GM18502 (cell line): ENCODE measurements around the gene IL17A.

Source experiments
- ATAC-seq: cut with Tn5 transposase; IDR thresholded peaks from one replicate; pipeline ENCODE4 v1.9.1; 2021; ENCODE audit warnings: mild to moderate bottlenecking; ENCODE audit not compliant: unreplicated experiment, poor library complexity

IL17A gene

DNA sequence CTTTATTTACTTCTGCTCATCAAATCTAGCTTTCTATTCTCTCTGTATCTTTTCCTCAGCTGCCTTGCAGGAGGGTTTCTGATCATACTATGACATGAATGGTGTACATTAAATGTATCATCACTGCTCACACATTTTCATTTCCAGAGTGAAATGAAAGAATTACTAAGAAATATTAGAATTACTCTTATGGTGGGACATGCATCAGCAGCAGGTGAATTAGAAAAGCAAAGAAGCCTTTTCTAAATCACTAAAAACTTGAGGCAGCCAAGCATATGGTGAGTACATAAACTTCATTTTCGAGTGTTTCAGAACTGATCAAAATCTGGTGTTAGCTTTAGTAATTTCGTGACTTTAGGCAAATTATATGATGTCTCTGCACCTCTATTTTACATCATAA is 23.6 kb downstream of the IL17A start:
- peak; percentile 63 for ATAC-seq

DNA sequence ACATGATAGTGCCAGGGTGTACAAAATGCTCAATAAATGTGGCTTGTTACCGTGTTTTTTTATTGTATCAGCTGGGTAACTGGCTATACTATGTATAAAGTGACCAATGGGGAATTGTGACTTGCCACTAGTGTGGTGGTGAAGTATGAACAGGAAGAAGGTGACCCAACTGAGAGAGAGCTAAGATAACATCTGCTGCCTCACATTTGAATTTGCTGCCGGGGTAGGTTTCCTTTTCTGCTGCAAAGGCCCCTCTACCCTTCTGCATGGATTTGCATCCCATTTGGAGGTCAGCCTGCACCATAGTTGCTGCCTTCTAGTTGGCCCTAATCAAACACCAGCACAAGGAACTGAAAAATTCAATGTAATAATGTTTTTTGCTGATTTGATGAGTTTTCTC is 24.1 kb downstream of the IL17A start:
- ATAC-seq: peak; percentile 88

DNA sequence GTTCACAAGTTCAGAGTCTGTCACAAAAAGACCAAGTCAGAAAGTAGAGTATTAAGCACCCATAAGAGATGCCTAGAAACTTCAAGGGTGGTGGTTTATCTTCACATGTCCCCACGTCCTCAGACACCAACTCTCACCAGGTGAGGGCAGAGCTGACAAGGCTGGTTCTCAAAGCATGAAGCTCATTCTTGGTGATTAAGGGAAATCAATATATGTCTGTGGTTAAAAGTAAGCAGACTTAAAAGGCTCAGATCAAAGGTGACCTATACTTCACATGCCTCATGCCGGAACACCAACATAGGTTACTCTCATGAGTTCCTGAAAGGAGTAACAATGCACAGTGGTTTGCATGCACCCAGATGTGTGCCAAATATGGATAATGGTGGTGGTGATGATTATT is 27.0 kb downstream of the IL17A start:
- no peak for ATAC-seq

DNA sequence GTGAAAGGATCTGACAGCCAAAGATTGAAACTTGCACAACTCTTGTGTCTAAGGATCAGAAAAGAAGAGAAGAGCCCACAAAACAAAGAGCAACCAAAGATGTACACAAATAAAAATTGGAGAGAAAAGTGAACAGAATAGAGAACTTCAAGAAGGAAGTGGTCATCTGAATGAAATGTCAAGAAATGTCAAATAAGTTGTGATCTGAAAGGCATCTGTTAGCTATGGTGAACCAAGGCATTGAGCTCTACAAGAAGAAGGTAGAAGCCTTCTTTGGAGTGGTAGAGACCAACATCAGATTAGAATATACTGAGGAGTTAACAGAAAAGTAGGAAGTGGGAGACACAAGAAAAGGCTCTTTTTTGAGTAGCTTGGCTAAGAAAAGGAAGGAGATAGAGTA is 29.6 kb downstream of the IL17A start:
- no peak for ATAC-seq

DNA sequence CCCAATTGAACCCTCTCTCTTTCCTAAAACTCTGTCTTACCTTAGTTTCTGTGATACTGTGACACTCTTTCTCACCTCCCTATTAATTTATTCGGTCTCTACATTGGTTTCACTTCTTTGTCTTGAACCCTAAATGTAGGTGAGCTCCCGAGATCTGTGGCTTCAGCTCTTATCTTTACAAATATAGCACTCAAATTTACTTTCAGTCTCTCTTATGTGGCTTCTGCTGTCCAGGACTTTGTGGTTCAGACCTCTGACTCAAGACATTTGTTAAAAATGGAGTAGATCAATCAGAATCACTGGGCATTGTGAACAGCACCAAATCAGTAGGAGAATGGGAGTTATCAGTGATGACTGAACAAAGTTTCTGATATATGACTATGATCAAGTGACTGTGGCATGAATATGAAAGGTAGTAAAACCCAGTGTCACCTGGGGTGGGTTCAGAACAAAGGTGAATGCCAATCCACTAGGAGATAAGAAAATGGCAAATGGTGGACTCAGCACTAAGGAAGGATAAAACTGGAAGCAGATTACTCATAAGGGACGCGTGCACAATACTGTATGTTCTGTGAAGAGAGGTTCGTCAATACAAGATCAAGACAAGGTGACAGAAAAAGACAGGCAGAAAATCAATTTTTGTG is 30.9 kb downstream of the IL17A start:
- ATAC-seq: peak; percentile 55

DNA sequence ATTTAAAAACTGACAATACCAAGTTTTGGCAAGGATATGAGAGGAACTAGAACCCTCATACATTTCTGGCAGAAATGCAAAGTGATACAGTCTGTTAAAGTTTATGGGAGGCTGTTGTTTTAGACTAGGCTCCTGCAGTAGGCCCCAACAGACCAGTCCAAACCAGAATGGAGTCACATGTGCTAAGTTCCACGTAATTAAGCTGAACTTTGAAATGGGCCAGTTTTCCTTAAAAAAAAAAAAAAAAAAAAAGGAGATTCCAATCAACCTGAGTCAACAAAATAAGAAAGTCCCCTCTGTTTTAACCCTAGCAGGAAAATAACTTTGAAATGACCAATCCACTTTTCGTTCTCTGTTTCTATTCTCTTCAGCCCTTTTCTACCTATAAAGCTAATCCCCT is 31.6 kb downstream of the IL17A start:
- ATAC-seq: no peak

DNA sequence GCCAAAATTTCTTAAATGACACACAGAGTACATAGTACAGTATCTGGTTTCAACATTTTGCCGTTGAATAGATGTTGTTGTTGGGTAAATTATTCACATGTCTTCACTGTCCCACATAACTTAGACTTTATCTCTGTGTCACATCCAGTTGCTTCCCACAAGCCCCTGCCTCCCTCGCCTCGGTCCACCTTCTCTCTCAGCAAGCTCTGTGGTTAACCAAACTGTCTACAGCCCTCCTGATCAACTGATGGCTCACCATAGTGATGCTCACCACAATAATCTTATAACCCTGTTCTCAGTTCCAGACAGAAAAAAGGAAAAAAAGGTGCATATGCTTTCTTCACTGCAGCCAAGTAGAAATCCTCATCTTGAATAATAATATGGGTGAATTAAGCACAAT is 35.1 kb downstream of the IL17A start:
- peak; percentile 95 for ATAC-seq

DNA sequence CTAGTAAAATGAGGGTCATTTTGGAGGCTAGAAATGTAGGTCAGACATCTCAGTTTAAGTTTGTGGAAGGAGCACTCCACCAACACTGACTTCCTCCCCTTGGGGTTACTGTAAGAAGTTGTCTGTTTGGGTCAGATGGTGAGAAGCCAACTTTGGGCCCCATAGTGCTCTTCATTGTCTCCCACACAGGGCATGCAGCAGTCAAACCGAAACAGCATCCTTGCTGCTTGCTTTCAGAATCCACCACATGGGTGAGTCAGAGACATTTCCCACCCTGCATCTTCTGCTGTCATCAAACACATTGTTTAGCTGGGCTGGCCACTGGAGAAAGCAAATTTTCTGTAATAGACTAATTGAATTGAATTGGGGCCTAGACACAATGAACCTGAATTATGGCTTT is 41.3 kb downstream of the IL17A start:
- peak; percentile 100 for ATAC-seq

DNA sequence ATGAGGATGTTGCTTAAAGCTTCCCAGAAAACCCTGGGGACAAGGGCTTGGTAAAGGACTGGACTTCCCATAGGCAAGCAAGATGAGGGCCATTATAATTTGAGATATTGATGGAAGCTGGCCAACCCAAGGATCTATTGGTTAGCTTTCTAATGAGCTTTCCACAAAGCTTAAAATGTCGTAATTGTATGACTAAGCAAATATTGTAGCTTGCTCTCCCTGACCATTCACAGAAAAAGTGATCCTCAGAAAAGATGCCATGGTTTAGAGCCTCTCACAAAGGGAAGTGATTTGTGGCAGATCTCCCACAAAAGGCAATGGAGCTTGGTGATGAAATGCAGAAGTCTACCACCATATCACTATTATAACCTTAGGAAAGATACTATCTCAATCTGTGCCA is 44.5 kb downstream of the IL17A start:
- no peak for ATAC-seq

DNA sequence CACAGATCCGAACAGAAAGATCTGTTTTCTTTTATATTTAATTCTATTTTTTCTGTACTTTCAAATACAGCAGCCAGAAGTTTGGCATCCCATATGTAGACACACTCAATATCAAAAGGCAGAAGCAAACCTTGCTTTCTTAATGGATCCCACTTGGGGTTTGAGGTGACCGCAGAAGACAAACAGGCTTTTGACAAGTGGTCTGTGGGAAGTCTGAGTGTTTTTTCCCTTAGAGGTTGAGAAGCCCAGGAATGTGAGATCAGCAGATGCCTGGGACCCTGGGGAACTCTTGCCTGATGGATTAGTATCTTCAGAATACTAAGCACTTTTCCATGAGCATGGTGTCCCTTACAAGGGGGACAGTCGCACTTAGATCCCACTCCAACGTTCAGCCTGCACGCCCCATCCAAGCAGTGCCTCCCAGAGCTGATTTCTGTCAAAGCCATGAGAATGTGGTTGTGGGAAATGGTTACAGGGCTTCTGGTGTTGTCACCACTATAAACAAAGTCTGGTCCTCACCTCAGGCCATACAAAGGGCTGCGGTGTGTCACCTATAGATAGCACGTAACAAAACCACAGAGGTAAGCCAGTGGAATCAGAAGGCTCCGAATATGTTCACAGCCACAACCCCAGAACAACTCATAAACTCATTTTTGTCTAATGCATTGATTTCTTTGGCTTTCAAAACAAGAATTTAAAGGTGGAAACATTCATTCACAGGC is 45.4 kb downstream of the IL17A start:
- no peak for ATAC-seq

DNA sequence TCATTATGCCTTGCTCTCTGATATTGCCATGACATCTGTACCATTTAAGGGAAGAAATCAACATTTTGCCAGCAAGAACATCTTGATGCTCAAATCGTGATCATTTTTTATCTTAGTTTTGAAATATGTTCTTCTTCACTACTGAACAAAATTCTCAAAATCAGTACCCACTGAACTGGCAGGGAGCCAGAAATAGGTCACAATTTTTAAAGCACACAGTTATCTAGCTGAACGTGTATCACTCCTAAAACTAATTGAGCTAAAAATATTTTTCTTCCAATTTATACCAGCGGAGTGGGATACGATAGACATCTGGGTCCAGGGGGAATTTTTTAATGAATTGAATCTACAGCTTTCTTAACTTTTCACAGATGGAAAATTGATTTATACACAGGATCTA is 46.8 kb downstream of the IL17A start:
- ATAC-seq: no peak

DNA sequence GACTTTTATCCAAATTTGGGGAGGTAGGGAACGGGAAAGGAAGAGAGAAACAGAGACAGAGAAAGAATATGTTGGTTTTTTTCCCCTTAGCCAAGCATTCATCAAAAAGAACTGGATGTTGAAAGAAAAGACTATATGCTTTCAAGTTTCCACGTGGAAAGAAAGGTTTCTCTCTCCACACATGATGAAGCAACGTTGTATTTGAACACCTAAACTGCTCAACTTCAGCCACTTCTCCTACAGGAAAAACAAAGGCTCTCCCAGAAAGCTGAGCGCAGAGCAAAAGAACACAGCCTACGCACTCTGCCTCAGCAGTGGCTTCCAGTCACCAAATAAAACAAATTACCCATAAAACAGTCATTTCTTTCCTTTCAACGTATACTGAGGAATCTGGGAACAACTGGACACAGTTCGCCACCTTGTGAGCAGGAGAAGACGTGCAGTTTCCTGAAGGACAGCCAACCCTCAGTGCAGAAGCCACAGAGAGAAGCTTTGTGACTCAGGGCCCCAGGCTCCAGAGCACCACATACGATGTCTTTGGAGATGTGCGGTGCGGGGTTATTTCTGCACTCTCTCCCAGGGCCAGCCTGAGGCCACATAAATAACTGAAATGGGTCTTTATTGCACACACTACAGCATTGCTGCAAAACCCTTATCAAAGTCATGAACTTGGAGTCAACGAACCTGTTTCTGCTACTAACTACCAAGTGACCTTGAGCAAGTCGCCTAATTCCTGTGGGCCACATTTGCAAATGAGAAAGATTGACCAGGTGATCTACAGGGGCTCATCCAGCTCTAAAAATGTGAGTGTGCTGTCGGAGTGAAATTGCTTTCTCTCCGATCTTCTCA is 48.0 kb downstream of the IL17A start:
- peak; percentile 90 for ATAC-seq
